H1 (cell line): ENCODE measurements around the gene MBNL1. TPM values are rescaled to one million over a fixed set of nuclear protein-coding genes. Genes with fewer than 3 reads are reported as not detected.

ENCODE experiments used
- CTCF ChIA-PET: fragments of 300-600 bp; sonication (Branson Sonifier 250); formaldehyde crosslinking; loops from one replicate; lab custom pipeline; 2021; ENCODE audit not compliant: partially characterized antibody; lab: Charles Lee
- POLR2A ChIA-PET: fragments of 300-600 bp; sonication (Branson Sonifier 250); formaldehyde crosslinking; loops from one replicate; lab custom pipeline; 2021; ENCODE audit warnings: inconsistent platforms; ENCODE audit not compliant: partially characterized antibody; lab: Charles Lee
- DNase-seq, 2 experiments: peaks; one replicate each; pipeline versions ENCODE4 v3.0.0 to v3.0.0-alpha.2; 2010 to 2022; ENCODE audit warnings: low spot score in 2 of 2, low read depth in 1 of 2, mixed read lengths in 1 of 2
- FAIRE-seq: peaks from 2 replicates; lab custom pipeline; 2011; peaks lifted over from hg19 to GRCh38; lab: Jason Lieb, UNC
- H2AFZ ChIP-seq: 2 replicates; pipeline ENCODE4 v1.8.1; 2012; ENCODE audit warnings: low read length, inconsistent platforms
- H2AK5ac ChIP-seq: 2 replicates; pipeline ENCODE4 v1.6.1; 2013; ENCODE audit warnings: low read depth, low read length
- H2BK120ac ChIP-seq: replicated peaks from 2 replicates; pipeline ENCODE3; 2013; ENCODE audit warnings: low read depth, low read length, inconsistent platforms
- H2BK12ac ChIP-seq: 2 replicates; pipeline ENCODE4 v1.6.1; 2013; ENCODE audit warnings: low read depth, low read length
- H2BK15ac ChIP-seq: 2 replicates; pipeline ENCODE4 v1.6.1; 2013; ENCODE audit warnings: low read length
- H2BK20ac ChIP-seq: 2 replicates; pipeline ENCODE4 v1.6.1; 2013; ENCODE audit warnings: low read length
- H2BK5ac ChIP-seq: 2 replicates; pipeline ENCODE4 v1.6.1; 2013; ENCODE audit warnings: low read depth, low read length
- H3K14ac ChIP-seq: 2 replicates; pipeline ENCODE4 v1.6.1; 2013; ENCODE audit warnings: inconsistent platforms; ENCODE audit not compliant: insufficient read length
- H3K18ac ChIP-seq: 2 replicates; pipeline ENCODE4 v1.6.1; 2013; ENCODE audit warnings: low read length; ENCODE audit errors: extremely low read depth
- H3K23ac ChIP-seq: 2 replicates; pipeline ENCODE4 v1.6.1; 2013; ENCODE audit warnings: inconsistent platforms; ENCODE audit not compliant: insufficient read length
- H3K23me2 ChIP-seq: 2 replicates; pipeline ENCODE4 v1.6.1; 2013; ENCODE audit warnings: low read depth, low read length
- H3K27ac ChIP-seq: 2 replicates; pipeline ENCODE4 v1.6.1; 2011; ENCODE audit warnings: low read depth, low read length, inconsistent platforms
- H3K27me3 ChIP-seq, 4 experiments: replicated peaks in 1 of 4; 1 replicate in 1 of 4; 2 replicates in 3 of 4; pipeline versions ENCODE4 v1.6.1 to v1.8.1; 2011 to 2013; ENCODE audit warnings: low read length in 3 of 4, mild to moderate bottlenecking in 3 of 4, inconsistent platforms in 2 of 4, mixed read lengths in 2 of 4, moderate library complexity in 1 of 4; ENCODE audit not compliant: control insufficient read depth in 3 of 4, insufficient read depth in 3 of 4; ENCODE audit errors: extremely low read depth in 1 of 4
- H3K36me3 ChIP-seq, 4 experiments: 2 replicates each; pipeline versions ENCODE4 v1.6.1 to v1.8.1; 2011 to 2013; ENCODE audit warnings: mild to moderate bottlenecking in 4 of 4, low read length in 3 of 4, moderate library complexity in 2 of 4, control low read depth in 1 of 4, inconsistent platforms in 1 of 4; ENCODE audit not compliant: insufficient read depth in 4 of 4, control insufficient read depth in 2 of 4
- H3K4ac ChIP-seq: replicated peaks from 2 replicates; pipeline ENCODE3; 2013; ENCODE audit warnings: low read length, low read depth, mixed read lengths, inconsistent platforms; ENCODE audit not compliant: insufficient read length
- H3K4me1 ChIP-seq, 4 experiments: replicated peaks in 1 of 4; 1 replicate in 1 of 4; 2 replicates in 3 of 4; pipeline versions ENCODE4 v1.6.1 to v1.8.1; 2011 to 2013; ENCODE audit warnings: low read length in 3 of 4, inconsistent platforms in 2 of 4, mixed read lengths in 1 of 4; ENCODE audit not compliant: insufficient read depth in 4 of 4, control insufficient read depth in 3 of 4
- H3K4me2 ChIP-seq, 2 experiments: 2 replicates each; pipeline versions ENCODE4 v1.6.1 to v1.8.1; 2011 to 2013; ENCODE audit warnings: low read depth in 2 of 2, low read length in 2 of 2, control low read depth in 1 of 2, inconsistent platforms in 1 of 2, mild to moderate bottlenecking in 1 of 2; ENCODE audit not compliant: insufficient read depth in 1 of 2
- H3K4me3 ChIP-seq, 4 experiments: fragments of 200-600, 300-600 bp in 1 of 4; sonication (generic), shearing (Covaris generic), sonication (Bioruptor Twin) in 1 of 4; 2 replicates each; pipeline versions ENCODE4 v1.5.1 to v1.8.1; 2011 to 2016; ENCODE audit warnings: low read length in 4 of 4, low read depth in 3 of 4, control low read depth in 2 of 4, inconsistent platforms in 2 of 4, mild to moderate bottlenecking in 2 of 4, mixed read lengths in 1 of 4, moderate library complexity in 1 of 4; ENCODE audit not compliant: insufficient read depth in 2 of 4; ENCODE audit errors: extremely low read depth in 1 of 4
- H3K56ac ChIP-seq: replicated peaks from 2 replicates; pipeline ENCODE3; 2013; ENCODE audit warnings: low read depth, mild to moderate bottlenecking, mixed read lengths, low read length, inconsistent platforms; ENCODE audit not compliant: insufficient read length
- H3K79me1 ChIP-seq: 2 replicates; pipeline ENCODE4 v1.6.1; 2013; ENCODE audit warnings: low read depth, low read length, control low read depth
- H3K79me2 ChIP-seq, 2 experiments: 2 replicates each; pipeline versions ENCODE4 v1.6.1 to v1.8.1; 2012 to 2013; ENCODE audit warnings: low read length in 2 of 2, mild to moderate bottlenecking in 2 of 2, inconsistent platforms in 1 of 2; ENCODE audit not compliant: insufficient read depth in 2 of 2, control insufficient read depth in 1 of 2
- H3K9ac ChIP-seq, 4 experiments: replicated peaks in 1 of 4; 1 replicate in 1 of 4; 2 replicates in 3 of 4; pipeline versions ENCODE4 v1.6.1 to v1.8.1; 2011 to 2013; ENCODE audit warnings: low read depth in 3 of 4, low read length in 3 of 4, control low read depth in 2 of 4, mild to moderate bottlenecking in 2 of 4, moderate library complexity in 2 of 4, inconsistent platforms in 1 of 4; ENCODE audit errors: extremely low read depth in 1 of 4
- H3K9me3 ChIP-seq, 2 experiments: 2 replicates each; pipeline versions ENCODE4 v1.6.1 to v1.8.1; 2012 to 2013; ENCODE audit warnings: mild to moderate bottlenecking in 2 of 2, moderate library complexity in 2 of 2, control low read depth in 1 of 2, inconsistent platforms in 1 of 2, low read depth in 1 of 2, low read length in 1 of 2, mixed read lengths in 1 of 2; ENCODE audit not compliant: insufficient read depth in 2 of 2
- H4K20me1 ChIP-seq, 2 experiments: replicated peaks in 1 of 2; 2 replicates each; pipeline versions ENCODE3 to v1.8.1; 2011 to 2013; ENCODE audit warnings: inconsistent platforms in 2 of 2, low read length in 2 of 2, mild to moderate bottlenecking in 1 of 2; ENCODE audit not compliant: insufficient read depth in 2 of 2, control insufficient read depth in 1 of 2
- H4K5ac ChIP-seq: 2 replicates; pipeline ENCODE4 v1.6.1; 2013; ENCODE audit warnings: low read length, low read depth, mixed read lengths, inconsistent platforms; ENCODE audit not compliant: insufficient read length
- H4K8ac ChIP-seq: 2 replicates; pipeline ENCODE4 v1.8.0; 2013; ENCODE audit warnings: mild to moderate bottlenecking, moderate library complexity, low read length, inconsistent platforms; ENCODE audit not compliant: insufficient read depth; ENCODE audit errors: extremely low read depth
- H4K91ac ChIP-seq: replicated peaks from 2 replicates; pipeline ENCODE3; 2013; ENCODE audit warnings: low read length, mixed read lengths, inconsistent platforms; ENCODE audit not compliant: insufficient read length
- BACH1 ChIP-seq: IDR thresholded peaks from 2 replicates; pipeline ENCODE4 v1.6.1; 2012; ENCODE audit warnings: low read length, improper control_type of control experiment
- BCL11A ChIP-seq, 2 experiments: IDR thresholded peaks; one replicate each; pipeline ENCODE4 v1.6.1; 2011; ENCODE audit warnings: low read depth in 2 of 2, low read length in 2 of 2, mild to moderate bottlenecking in 2 of 2
- CBX5 ChIP-seq: fragments of 300-800, 300-1000 bp; sonication (generic); IDR thresholded peaks from 2 replicates; pipeline ENCODE4 v1.7.1; 2016; ENCODE audit warnings: antibody characterized with exemption, low read length, low read depth
- CHD2 ChIP-seq: IDR thresholded peaks from 2 replicates; pipeline ENCODE4 v1.6.1; 2012; ENCODE audit warnings: low read length, improper control_type of control experiment
- EZH2 ChIP-seq: fragments of 200-600 bp; sonication (generic); IDR thresholded peaks from 2 replicates; pipeline ENCODE4 v1.7.1; 2012; ENCODE audit warnings: low read depth, mild to moderate bottlenecking, moderate library complexity, low read length, inconsistent platforms; ENCODE audit not compliant: severe bottlenecking
- KDM4A ChIP-seq: IDR thresholded peaks from one replicate; pipeline ENCODE4 v1.7.1; 2012; ENCODE audit warnings: low read depth, mild to moderate bottlenecking, moderate library complexity, low read length, inconsistent platforms; ENCODE audit not compliant: severe bottlenecking
- RXRA ChIP-seq: IDR thresholded peaks from 2 replicates; pipeline ENCODE4 v1.6.1; 2011; ENCODE audit warnings: low read depth, mild to moderate bottlenecking, low read length, moderate library complexity; ENCODE audit not compliant: insufficient read depth
- SIRT6 ChIP-seq: IDR thresholded peaks from one replicate; pipeline ENCODE4 v1.7.1; 2012; ENCODE audit warnings: low read length, inconsistent platforms
- SRF ChIP-seq: IDR thresholded peaks from 2 replicates; pipeline ENCODE4 v1.6.1; 2011; ENCODE audit warnings: mild to moderate bottlenecking, low read depth, low read length, moderate library complexity
- TEAD4 ChIP-seq: IDR thresholded peaks from 2 replicates; pipeline ENCODE4 v1.6.1; 2012; ENCODE audit warnings: low read depth, low read length, inconsistent platforms, mixed read lengths
- WGBS, 2 experiments: shearing (Covaris generic) in 1 of 2; methylation state at CpG; one replicate each; pipeline versions ENCODE4 v1.1.6 to v1.1.7; 2013 to 2015; ENCODE audit warnings: low lambda C conversion rate in 2 of 2, mixed read lengths in 2 of 2, inconsistent platforms in 1 of 2, low coverage in 1 of 2, missing lambda C conversion rate in 1 of 2; ENCODE audit not compliant: insufficient replicate concordance in 2 of 2, insufficient coverage in 1 of 2, insufficient read length in 1 of 2; ENCODE audit errors: extremely low coverage in 1 of 2, missing lambda C conversion rate in 1 of 2; 5-methylcytosine and 5-hydroxymethylcytosine counted together
- polyA plus RNA-seq, 7 experiments: library from polyadenylated mRNA; depleted of rRNA in 3 of 7; stranded (reverse) in 5 of 7; unstranded in 2 of 7; fragments of >200 nt in 5 of 7; fragments of 200-250 nt in 2 of 7; gene quantifications; 1 replicate in 5 of 7; 2 replicates in 1 of 7; 4 replicates in 1 of 7; pipeline versions ENCODE4 v1.2.1 to v1.2.3, GENCODE V29; 2011 to 2013; ENCODE audit warnings: missing spikeins in 2 of 7, mixed read lengths in 2 of 7
- total RNA-seq: library from RNA; stranded (reverse); fragmentation: NEBNext Ultra II Directional; extraction: Animal tissue kit (Norgen Biotek cat#: 25700); gene quantifications from 2 replicates; pipeline ENCODE4 v1.2.1, GENCODE V29; 2021

Gene MBNL1
- total and polyA plus RNA-seq, 2 of the 8 experiments (the other 6 are each of a cell fraction or from before 2014, with no cell fraction given): 5.0 to 16.4 TPM

- H2BK12ac ChIP-seq: no peak overlapping the region
- CTCF ChIA-PET: no interaction called here
- H3K79me1 ChIP-seq: no peaks in the 10 kb centered on the region
- H3K36me3 ChIP-seq: no peaks in the 10 kb centered on the region; a peak in 1 of 8 replicates
- TF ChIP-seq KDM4A: no peak
- no peak for TF ChIP-seq CHD2
- TF ChIP-seq BACH1: no peak
- no peak for TF ChIP-seq SRF
- no peak for TF ChIP-seq CBX5
- no peak for TF ChIP-seq TEAD4
- no peak for TF ChIP-seq EZH2
- TF ChIP-seq RXRA: no peak
- no peak for TF ChIP-seq BCL11A (IDR thresholded peaks at IDR 0.05; ENCODE audit: low read depth in 2 of 2, low read length in 2 of 2)
- TF ChIP-seq SIRT6: no peak
- TF ChIP-seq, all 59 proteins: peak for 0
- FAIRE-seq (no peak), DNase-seq (no peak)
- POLR2A ChIA-PET: no interaction called here
- Histone ChIP-seq H2BK120ac (no peak overlapping the region), H3K27ac (no peak overlapping the region), H3K79me2 (no peaks in the 10 kb centered on the region), H3K9me3 (no peaks in the 10 kb centered on the region), H3K4ac (no peak overlapping the region), H3K23ac (no peak overlapping the region), H3K14ac (no peak overlapping the region), H4K5ac (no peak overlapping the region), H4K8ac (no peak overlapping the region), H4K91ac (no peak overlapping the region), H3K4me2 (no peak overlapping the region), H2BK20ac (no peak overlapping the region), H3K18ac (no peak overlapping the region), H4K20me1 (no peaks in the 10 kb centered on the region), H3K56ac (no peak overlapping the region), H2AK5ac (no peak overlapping the region), H3K4me1 (no peaks in the 10 kb centered on the region), H3K27me3 (no peaks in the 10 kb centered on the region), H3K4me3 (no peak overlapping the region), H2BK15ac (no peak overlapping the region), H2AFZ (no peak overlapping the region), H2BK5ac (no peak overlapping the region), H3K9ac (no peak overlapping the region), H3K23me2 (no peaks in the 10 kb centered on the region; the same call in 1 of the 2 replicates)
- WGBS, 2 experiments: 76% methylated on average over 6 of the region's 6 CpGs; no CpG with 5 or more reads in 1 of the 2 experiments
Observed at GRCh38 chr3:152421162-152421561, 152.4 kb downstream of the MBNL1 start.
